Tibial artery (tissue), 4 donors: ENCODE data around the gene C7orf25.

Experiments used
- DNase-seq, 2 donors: peaks; one replicate each; pipeline ENCODE4 v3.0.0-alpha.2; 2019
- H3K27ac ChIP-seq, 2 donors: fragments of 200-600 bp; sonication (generic) in 1 of 2; 1 replicate in 1 of 2; 2 replicates in 1 of 2; pipeline ENCODE4 v1.5.1; 2018 to 2019; ENCODE audit warnings: mild to moderate bottlenecking in 1 of 2
- H3K27me3 ChIP-seq, 2 donors: fragments of 200-600 bp; sonication (generic) in 1 of 2; one replicate each; pipeline versions ENCODE4 v1.5.1 to v1.6.0; 2016 to 2019
- H3K36me3 ChIP-seq, 3 donors: fragments of 200-600 bp; sonication (generic) in 2 of 3; one replicate each; pipeline ENCODE4 v1.5.1; 2016 to 2019; ENCODE audit warnings: mild to moderate bottlenecking in 2 of 3
- H3K4me1 ChIP-seq, 4 donors: fragments of 200-600 bp; sonication (generic) in 2 of 4; 1 replicate in 3 of 4; 2 replicates in 1 of 4; pipeline ENCODE4 v1.5.1; 2016 to 2019
- H3K4me3 ChIP-seq, 2 donors: fragments of 200-600 bp; sonication (generic) in 1 of 2; 1 replicate in 1 of 2; 2 replicates in 1 of 2; pipeline ENCODE4 v1.5.1; 2018 to 2019; ENCODE audit warnings: mild to moderate bottlenecking in 2 of 2
- H3K9me3 ChIP-seq, 3 donors: fragments of 200-600 bp; sonication (generic) in 1 of 3; one replicate each; pipeline ENCODE4 v1.5.1; 2016 to 2019
- CTCF ChIP-seq, 2 experiments: fragments of 200-600 bp in 1 of 2; fragments of 450-650 bp in 1 of 2; IDR thresholded peaks; one replicate each; pipeline ENCODE4 v1.5.1; 2017 to 2019; ENCODE audit warnings: antibody characterized with exemption in 2 of 2, mild to moderate bottlenecking in 1 of 2, moderate library complexity in 1 of 2
- intact Hi-C: fragments of 100-400 bp; cut with DNase I; formaldehyde crosslinking; loops from one replicate; pipeline ENCODE4 v1.15.0; 2023; ENCODE audit warnings: low total_unique reads

Gene C7orf25

GRCh38 chr7:42945821-42946626, 34.2 kb upstream of the C7orf25 start:
- H3K27me3 ChIP-seq = no peaks in the 10 kb centered on the region
- H3K4me3 ChIP-seq = peak overlapping the region in 1 of 2 donors; percentile 12
- intact Hi-C loops = loop anchor here (10.0 kb wide), 1 partner anchor 319 kb away; no protein-coding TSS in a partner anchor
- H3K27ac ChIP-seq = no peak overlapping the region
- no peaks in the 10 kb centered on the region for H3K9me3 ChIP-seq
- no peak for DNase-seq
- TF ChIP-seq CTCF (IDR thresholded peaks at IDR 0.05) = no peak
- H3K4me1 ChIP-seq = peaks cover 0 to 13% (median 2%) of the 10 kb centered on the region in 4 donors
- no peaks in the 10 kb centered on the region for H3K36me3 ChIP-seq

- Histone ChIP-seq H3K4me3 (no peak overlapping the region), H3K27ac (no peak overlapping the region), H3K27me3 (no peaks in the 10 kb centered on the region), H3K4me1 (peaks cover 0 to 12% (median 2%) of the 10 kb centered on the region in 4 donors), H3K9me3 (no peaks in the 10 kb centered on the region), H3K36me3 (peaks cover 27 to 37% (median 29%) of the 10 kb centered on the region in 3 donors)
- peak; percentile 73 to 83 for DNase-seq
- peak; percentile 77 to 80 for TF ChIP-seq CTCF (IDR thresholded peaks at IDR 0.05)
- intact Hi-C loops = loop anchor here (10.0 kb wide), 1 partner anchor 324 kb away; no protein-coding TSS in a partner anchor
Measured at GRCh38 chr7:42940985-42941847, 29.3 kb upstream of the C7orf25 start.

GRCh38 chr7:42939457-42940240, 27.8 kb upstream of the C7orf25 start:
- no peak for TF ChIP-seq CTCF (IDR thresholded peaks at IDR 0.05)
- no peak for DNase-seq
- no peak overlapping the region for H3K27ac ChIP-seq
- no peaks in the 10 kb centered on the region for H3K27me3 ChIP-seq
- H3K4me1 ChIP-seq = peaks cover 0 to 5% (median 0%) of the 10 kb centered on the region in 4 donors
- intact Hi-C loops = loop anchor here (10.0 kb wide), 1 partner anchor 325 kb away; no protein-coding TSS in a partner anchor
- no peaks in the 10 kb centered on the region for H3K9me3 ChIP-seq
- H3K4me3 ChIP-seq = no peak overlapping the region
- peaks cover 29 to 51% (median 34%) of the 10 kb centered on the region in 3 donors for H3K36me3 ChIP-seq

- H3K4me1 ChIP-seq = peaks cover 1 to 25% (median 17%) of the 10 kb centered on the region in 4 donors
- H3K27ac ChIP-seq = no peak overlapping the region
- TF ChIP-seq CTCF (IDR thresholded peaks at IDR 0.05) = no peak
- intact Hi-C loops = no loop called here
- H3K4me3 ChIP-seq = no peak overlapping the region
- H3K36me3 ChIP-seq = peaks cover 29 to 51% (median 34%) of the 10 kb centered on the region in 3 donors
- no peaks in the 10 kb centered on the region for H3K27me3 ChIP-seq
- DNase-seq = no peak
- H3K9me3 ChIP-seq = no peaks in the 10 kb centered on the region
Measured at GRCh38 chr7:42935861-42936260, 24.0 kb upstream of the C7orf25 start.

GRCh38 chr7:42934291-42934690, 22.4 kb upstream of the C7orf25 start:
- no peak overlapping the region for H3K27ac ChIP-seq
- no peak for TF ChIP-seq CTCF (IDR thresholded peaks at IDR 0.05)
- no peaks in the 10 kb centered on the region for H3K27me3 ChIP-seq
- no peaks in the 10 kb centered on the region for H3K9me3 ChIP-seq
- peaks cover 5 to 41% (median 27%) of the 10 kb centered on the region in 4 donors for H3K4me1 ChIP-seq
- H3K4me3 ChIP-seq = no peak overlapping the region
- H3K36me3 ChIP-seq = peaks cover 21 to 39% (median 23%) of the 10 kb centered on the region in 3 donors
- intact Hi-C loops = no loop called here
- no peak for DNase-seq
